ENCODE measurements around the gene FGG. TPM values are rescaled to one million over a fixed set of nuclear protein-coding genes. Genes with fewer than 3 reads are reported as not detected.

The FGG gene
- total RNA-seq, 1 experiment from 2014 or later: not detected

DNA sequence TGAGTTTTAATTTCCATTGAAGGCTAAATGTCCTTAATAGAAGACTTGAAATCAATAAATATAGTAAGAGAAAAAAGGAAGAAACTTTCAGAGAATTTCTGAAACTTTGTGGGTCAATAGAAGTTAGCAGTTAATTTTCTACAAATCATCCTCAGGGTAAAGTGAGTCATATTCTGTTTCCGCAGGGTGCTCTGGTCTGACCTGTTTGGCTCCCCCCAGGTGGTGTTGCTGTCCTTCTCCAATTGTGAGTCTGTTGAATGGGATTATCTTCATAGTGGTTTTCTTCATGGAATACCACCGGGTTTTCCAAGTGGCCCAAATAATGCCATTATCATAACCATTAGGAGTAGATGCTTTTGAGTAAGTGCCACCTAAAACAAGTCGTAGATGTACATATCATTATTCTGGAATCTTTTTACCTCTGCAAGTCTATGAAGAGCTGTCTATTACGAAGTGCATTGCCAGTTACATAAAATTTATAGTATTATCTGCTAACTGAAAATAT is 7.7 kb downstream of the FGG start:
- Histone ChIP-seq H2BK12ac (ENCODE audit: insufficient read length, low read depth, low read length) (no peak overlapping the region), H3K79me1 (ENCODE audit: insufficient read depth, low read depth, low read length, poor library complexity, severe bottlenecking) (no peaks in the 10 kb centered on the region), H2AK5ac (ENCODE audit: insufficient read length, low read length) (no peak overlapping the region), H2BK120ac (ENCODE audit: low read depth, low read length, poor library complexity, severe bottlenecking) (no peak overlapping the region), H3K9ac (ENCODE audit: extremely low read depth, insufficient read length, low read length) (no peak overlapping the region), H4K8ac (replicated peaks; ENCODE audit: insufficient read length, low read depth, low read length) (no peak overlapping the region), H3K23ac (ENCODE audit: insufficient read length, low read depth, low read length) (no peak overlapping the region), H3K18ac (ENCODE audit: insufficient read length, low read depth, low read length) (no peak overlapping the region), H2AFZ (ENCODE audit: low read length) (no peak overlapping the region), H4K20me1 (ENCODE audit: control insufficient read depth, insufficient read depth, insufficient read length) (no peaks in the 10 kb centered on the region), H3K4ac (ENCODE audit: low read depth, low read length) (no peak overlapping the region), H2BK20ac (ENCODE audit: low read depth, low read length, poor library complexity, severe bottlenecking) (no peak overlapping the region), H3K9me3 (ENCODE audit: control insufficient read depth, low read depth, low read length) (no peaks in the 10 kb centered on the region), H3K56ac (ENCODE audit: insufficient read length, low read depth, low read length) (no peak overlapping the region), H3K79me2 (ENCODE audit: insufficient read depth, low read length) (no peaks in the 10 kb centered on the region), H2BK15ac (ENCODE audit: low read depth, low read length) (no peak overlapping the region), H2BK5ac (ENCODE audit: insufficient read length, low read length) (no peak overlapping the region), H4K91ac (ENCODE audit: insufficient read length, low read depth, low read length) (no peak overlapping the region), H3T11ph (ENCODE audit: low read length) (no peak overlapping the region), H3K27ac (ENCODE audit: insufficient read length, low read depth, low read length) (no peak overlapping the region), H3K14ac (ENCODE audit: insufficient read depth, low read length) (no peak overlapping the region), H3K4me1 (ENCODE audit: insufficient read depth, low read length) (no peaks in the 10 kb centered on the region; the same call in 1 of the 2 replicates), H3K4me2 (ENCODE audit: insufficient read depth, insufficient read length, low read length) (no peak overlapping the region), H3K27me3 (ENCODE audit: insufficient read depth, low read length) (no peaks in the 10 kb centered on the region), H4K5ac (ENCODE audit: insufficient read length, low read depth, low read length) (no peak overlapping the region), H3K23me2 (ENCODE audit: insufficient read length, low read depth, low read length, poor library complexity, severe bottlenecking) (no peaks in the 10 kb centered on the region)
- Mint-ChIP-seq H3K36me3 (ENCODE audit: insufficient read depth in 1 of 3, low read depth in 3 of 3) (no peaks in the 10 kb centered on the region), H3K4me3 (no peak overlapping the region), H3K27me3 (ENCODE audit: low read depth) (no peaks in the 10 kb centered on the region), H3K9me3 (no peaks in the 10 kb centered on the region), H3K4me1 (peaks cover 3% of the 10 kb centered on the region in 2 experiments; a peak in 2 of 4 replicates), H3K27ac (no peak overlapping the region)
- WGBS (ENCODE audit: extremely low coverage, insufficient read length, low lambda C conversion rate): no CpG with 5 or more reads among the region's 4 CpGs
- DNase-seq: no peak
- TF ChIP-seq, protein P1, sequence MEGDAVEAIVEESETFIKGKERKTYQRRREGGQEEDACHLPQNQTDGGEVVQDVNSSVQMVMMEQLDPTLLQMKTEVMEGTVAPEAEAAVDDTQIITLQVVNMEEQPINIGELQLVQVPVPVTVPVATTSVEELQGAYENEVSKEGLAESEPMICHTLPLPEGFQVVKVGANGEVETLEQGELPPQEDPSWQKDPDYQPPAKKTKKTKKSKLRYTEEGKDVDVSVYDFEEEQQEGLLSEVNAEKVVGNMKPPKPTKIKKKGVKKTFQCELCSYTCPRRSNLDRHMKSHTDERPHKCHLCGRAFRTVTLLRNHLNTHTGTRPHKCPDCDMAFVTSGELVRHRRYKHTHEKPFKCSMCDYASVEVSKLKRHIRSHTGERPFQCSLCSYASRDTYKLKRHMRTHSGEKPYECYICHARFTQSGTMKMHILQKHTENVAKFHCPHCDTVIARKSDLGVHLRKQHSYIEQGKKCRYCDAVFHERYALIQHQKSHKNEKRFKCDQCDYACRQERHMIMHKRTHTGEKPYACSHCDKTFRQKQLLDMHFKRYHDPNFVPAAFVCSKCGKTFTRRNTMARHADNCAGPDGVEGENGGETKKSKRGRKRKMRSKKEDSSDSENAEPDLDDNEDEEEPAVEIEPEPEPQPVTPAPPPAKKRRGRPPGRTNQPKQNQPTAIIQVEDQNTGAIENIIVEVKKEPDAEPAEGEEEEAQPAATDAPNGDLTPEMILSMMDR (conservative IDR thresholded peaks at IDR 0.05): no peak

All from H9 (cell line).